GM23338 (cell line): ENCODE measurements around the gene CTNNA1.

ENCODE experiments used
- EZH2 ChIP-seq: fragments of 200-600 bp; sonication (generic); IDR thresholded peaks from one replicate; pipeline ENCODE4 v1.8.0; 2017; ENCODE audit warnings: antibody characterized with exemption, mild to moderate bottlenecking, low read depth; ENCODE audit not compliant: unreplicated experiment
- EZH2phosphoT487 ChIP-seq: fragments of 200-600 bp; sonication (generic); IDR thresholded peaks from one replicate; pipeline ENCODE4 v1.8.1; 2018; ENCODE audit warnings: antibody characterized with exemption; ENCODE audit not compliant: unreplicated experiment
- JUNB ChIP-seq: IDR thresholded peaks from one replicate; pipeline ENCODE4 v1.6.1; 2016; ENCODE audit warnings: antibody characterized with exemption; ENCODE audit not compliant: unreplicated experiment
- POLR2AphosphoS5 ChIP-seq: IDR thresholded peaks from 2 replicates; pipeline ENCODE4 v1.6.1; 2016; ENCODE audit warnings: antibody characterized with exemption, low read depth
- STAT1 ChIP-seq: IDR thresholded peaks from one replicate; pipeline ENCODE4 v1.6.1; 2016; ENCODE audit warnings: antibody characterized with exemption; ENCODE audit not compliant: unreplicated experiment
- TF ChIP-seq, protein P1 (sequence below), 2 experiments: fragments of 200-600 bp in 1 of 2; sonication (generic) in 1 of 2; conservative IDR thresholded peaks; 2 replicates each; pipeline versions ENCODE4 v1.5.1 to v1.6.1; 2016 to 2017; ENCODE audit warnings: antibody characterized with exemption in 2 of 2, low read depth in 2 of 2, mild to moderate bottlenecking in 2 of 2, moderate library complexity in 1 of 2
- TF ChIP-seq, protein P2 (sequence below): IDR thresholded peaks from one replicate; pipeline ENCODE4 v1.6.1; 2018; ENCODE audit warnings: antibody characterized with exemption; ENCODE audit not compliant: unreplicated experiment

DNA sequence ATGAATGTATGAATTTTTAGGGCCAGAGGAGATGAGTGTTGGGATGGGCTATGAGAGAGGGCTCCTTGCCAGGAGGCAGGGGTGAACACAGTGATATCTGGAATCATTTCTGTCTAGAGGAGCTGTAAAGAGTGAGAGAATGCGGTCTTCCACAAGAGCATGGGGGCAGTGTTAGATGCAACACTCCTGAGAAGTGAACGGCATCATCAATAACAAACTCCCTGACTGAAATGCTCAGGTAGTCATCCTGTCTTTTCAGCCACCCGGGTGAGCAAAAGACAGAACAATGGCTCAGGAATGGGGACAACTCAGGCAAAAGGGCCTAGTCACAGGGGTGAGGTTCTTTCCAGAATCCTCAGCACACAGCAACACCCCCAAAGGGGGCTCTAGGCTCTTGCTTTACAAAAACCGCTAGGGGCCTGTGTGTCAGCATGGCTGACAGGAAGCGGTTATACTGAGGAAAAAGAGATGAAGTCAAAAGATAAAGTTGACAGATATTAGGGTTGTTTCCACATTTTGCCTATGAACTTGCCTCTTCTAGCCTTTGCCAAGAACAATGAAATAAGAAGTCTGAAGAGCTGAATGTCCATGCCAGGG lies 226.6 kb downstream of the CTNNA1 start:
- TF ChIP-seq, protein P1, sequence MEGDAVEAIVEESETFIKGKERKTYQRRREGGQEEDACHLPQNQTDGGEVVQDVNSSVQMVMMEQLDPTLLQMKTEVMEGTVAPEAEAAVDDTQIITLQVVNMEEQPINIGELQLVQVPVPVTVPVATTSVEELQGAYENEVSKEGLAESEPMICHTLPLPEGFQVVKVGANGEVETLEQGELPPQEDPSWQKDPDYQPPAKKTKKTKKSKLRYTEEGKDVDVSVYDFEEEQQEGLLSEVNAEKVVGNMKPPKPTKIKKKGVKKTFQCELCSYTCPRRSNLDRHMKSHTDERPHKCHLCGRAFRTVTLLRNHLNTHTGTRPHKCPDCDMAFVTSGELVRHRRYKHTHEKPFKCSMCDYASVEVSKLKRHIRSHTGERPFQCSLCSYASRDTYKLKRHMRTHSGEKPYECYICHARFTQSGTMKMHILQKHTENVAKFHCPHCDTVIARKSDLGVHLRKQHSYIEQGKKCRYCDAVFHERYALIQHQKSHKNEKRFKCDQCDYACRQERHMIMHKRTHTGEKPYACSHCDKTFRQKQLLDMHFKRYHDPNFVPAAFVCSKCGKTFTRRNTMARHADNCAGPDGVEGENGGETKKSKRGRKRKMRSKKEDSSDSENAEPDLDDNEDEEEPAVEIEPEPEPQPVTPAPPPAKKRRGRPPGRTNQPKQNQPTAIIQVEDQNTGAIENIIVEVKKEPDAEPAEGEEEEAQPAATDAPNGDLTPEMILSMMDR (conservative IDR thresholded peaks at IDR 0.05; ENCODE audit: low read depth in 2 of 2) = no peak
- TF ChIP-seq JUNB (no peak), POLR2AphosphoS5 (no peak), EZH2 (no peak), EZH2phosphoT487 (no peak), STAT1 (no peak)
- TF ChIP-seq, protein P2, sequence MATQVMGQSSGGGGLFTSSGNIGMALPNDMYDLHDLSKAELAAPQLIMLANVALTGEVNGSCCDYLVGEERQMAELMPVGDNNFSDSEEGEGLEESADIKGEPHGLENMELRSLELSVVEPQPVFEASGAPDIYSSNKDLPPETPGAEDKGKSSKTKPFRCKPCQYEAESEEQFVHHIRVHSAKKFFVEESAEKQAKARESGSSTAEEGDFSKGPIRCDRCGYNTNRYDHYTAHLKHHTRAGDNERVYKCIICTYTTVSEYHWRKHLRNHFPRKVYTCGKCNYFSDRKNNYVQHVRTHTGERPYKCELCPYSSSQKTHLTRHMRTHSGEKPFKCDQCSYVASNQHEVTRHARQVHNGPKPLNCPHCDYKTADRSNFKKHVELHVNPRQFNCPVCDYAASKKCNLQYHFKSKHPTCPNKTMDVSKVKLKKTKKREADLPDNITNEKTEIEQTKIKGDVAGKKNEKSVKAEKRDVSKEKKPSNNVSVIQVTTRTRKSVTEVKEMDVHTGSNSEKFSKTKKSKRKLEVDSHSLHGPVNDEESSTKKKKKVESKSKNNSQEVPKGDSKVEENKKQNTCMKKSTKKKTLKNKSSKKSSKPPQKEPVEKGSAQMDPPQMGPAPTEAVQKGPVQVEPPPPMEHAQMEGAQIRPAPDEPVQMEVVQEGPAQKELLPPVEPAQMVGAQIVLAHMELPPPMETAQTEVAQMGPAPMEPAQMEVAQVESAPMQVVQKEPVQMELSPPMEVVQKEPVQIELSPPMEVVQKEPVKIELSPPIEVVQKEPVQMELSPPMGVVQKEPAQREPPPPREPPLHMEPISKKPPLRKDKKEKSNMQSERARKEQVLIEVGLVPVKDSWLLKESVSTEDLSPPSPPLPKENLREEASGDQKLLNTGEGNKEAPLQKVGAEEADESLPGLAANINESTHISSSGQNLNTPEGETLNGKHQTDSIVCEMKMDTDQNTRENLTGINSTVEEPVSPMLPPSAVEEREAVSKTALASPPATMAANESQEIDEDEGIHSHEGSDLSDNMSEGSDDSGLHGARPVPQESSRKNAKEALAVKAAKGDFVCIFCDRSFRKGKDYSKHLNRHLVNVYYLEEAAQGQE = no peak
